MM.1S (cell line): ENCODE data around the gene LMF1.

Source experiments
- DNase-seq: peaks from one replicate; pipeline ENCODE4 v3.0.0-alpha.2; 2015
- H2AFZ ChIP-seq: fragments of 300-600 bp; sonication (generic); 2 replicates; pipeline ENCODE4 v1.6.0; 2016; ENCODE audit warnings: antibody characterized with exemption, low read length
- H3F3A ChIP-seq: fragments of 300-600 bp; sonication (generic); 2 replicates; pipeline ENCODE4 v1.6.1; 2016; ENCODE audit warnings: mild to moderate bottlenecking, antibody characterized with exemption, low read length, moderate library complexity, mixed read lengths; ENCODE audit not compliant: insufficient read depth
- H3K27ac ChIP-seq: fragments of 300-600 bp; sonication (generic); 2 replicates; pipeline ENCODE4 v1.5.1; 2016; ENCODE audit warnings: mild to moderate bottlenecking, low read length
- H3K27me3 ChIP-seq: fragments of 300-600 bp; sonication (generic); replicated peaks from 2 replicates; pipeline ENCODE4 v1.6.0; 2016; ENCODE audit warnings: low read length; ENCODE audit not compliant: insufficient read depth
- H3K36me3 ChIP-seq: fragments of 300-600 bp; sonication (generic); replicated peaks from 2 replicates; pipeline ENCODE4 v1.6.1; 2016; ENCODE audit warnings: mild to moderate bottlenecking, low read length, mixed read lengths; ENCODE audit not compliant: insufficient read depth
- H3K4me1 ChIP-seq: fragments of 300-600 bp; sonication (generic); 2 replicates; pipeline ENCODE4 v1.6.1; 2016; ENCODE audit warnings: low read length, mixed read lengths
- H3K4me2 ChIP-seq: fragments of 300-600 bp; sonication (generic); 2 replicates; pipeline ENCODE4 v1.6.0; 2016; ENCODE audit warnings: low read depth, low read length
- H3K4me3 ChIP-seq: fragments of 300-600 bp; sonication (generic); 2 replicates; pipeline ENCODE4 v1.5.1; 2016; ENCODE audit warnings: low read length, mixed read lengths
- H3K79me2 ChIP-seq: fragments of 300-600 bp; sonication (generic); 2 replicates; pipeline ENCODE4 v1.6.1; 2016; ENCODE audit warnings: mixed run types, low read length, mixed read lengths
- H3K9ac ChIP-seq: fragments of 300-600 bp; sonication (generic); 2 replicates; pipeline ENCODE4 v1.6.1; 2016; ENCODE audit warnings: low read length, mixed read lengths
- H3K9me2 ChIP-seq: fragments of 300-600 bp; sonication (generic); replicated peaks from 2 replicates; pipeline ENCODE4 v1.6.1; 2016; ENCODE audit warnings: mild to moderate bottlenecking, low read length, mixed read lengths; ENCODE audit not compliant: insufficient read depth
- H3K9me3 ChIP-seq: fragments of 300-600 bp; sonication (generic); replicated peaks from 2 replicates; pipeline ENCODE4 v1.6.1; 2016; ENCODE audit warnings: mild to moderate bottlenecking, low read length, mixed read lengths; ENCODE audit not compliant: insufficient read depth
- H4K20me1 ChIP-seq: fragments of 300-600 bp; sonication (generic); 2 replicates; pipeline ENCODE4 v1.6.1; 2016; ENCODE audit warnings: mild to moderate bottlenecking, low read length, moderate library complexity, mixed read lengths; ENCODE audit not compliant: insufficient read depth
- CTCF ChIP-seq: fragments of 300-600 bp; sonication (generic); IDR thresholded peaks from 2 replicates; pipeline ENCODE4 v1.5.1; 2016; ENCODE audit warnings: antibody characterized with exemption, low read length, mixed read lengths
- EZH2 ChIP-seq: fragments of 300-600 bp; sonication (generic); optimal IDR thresholded peaks from 2 replicates; pipeline ENCODE3; 2017; ENCODE audit warnings: low read depth, mild to moderate bottlenecking, antibody characterized with exemption, low read length, mixed read lengths
- EZH2phosphoT487 ChIP-seq: fragments of 300-600 bp; sonication (generic); IDR thresholded peaks from 2 replicates; pipeline ENCODE4 v1.6.1; 2018; ENCODE audit warnings: antibody characterized with exemption, low read length

The LMF1 gene

GRCh38 chr16:894136-894535 is 76.6 kb downstream of the LMF1 start:
- Histone ChIP-seq H3K4me2 (no peak overlapping the region), H4K20me1 (no peaks in the 10 kb centered on the region), H3K4me3 (no peak overlapping the region), H3F3A (no peaks in the 10 kb centered on the region), H3K27me3 (peaks cover 73% of the 10 kb centered on the region), H3K27ac (no peak overlapping the region), H3K79me2 (no peaks in the 10 kb centered on the region), H3K9ac (no peak overlapping the region), H3K9me3 (no peaks in the 10 kb centered on the region), H3K36me3 (no peaks in the 10 kb centered on the region), H2AFZ (no peak overlapping the region), H3K4me1 (no peaks in the 10 kb centered on the region), H3K9me2 (no peaks in the 10 kb centered on the region)
- TF ChIP-seq EZH2phosphoT487 (no peak), CTCF (no peak), EZH2 (no peak)
- DNase-seq, result no peak

- H3K27me3 ChIP-seq, result peaks cover 71% of the 10 kb centered on the region
- no peak overlapping the region for H3K4me2 ChIP-seq
- H3K79me2 ChIP-seq, result no peaks in the 10 kb centered on the region
- TF ChIP-seq EZH2phosphoT487, result no peak
- TF ChIP-seq CTCF, result no peak
- no peak for TF ChIP-seq EZH2
- no peaks in the 10 kb centered on the region for H3K36me3 ChIP-seq
- H3K9me3 ChIP-seq, result no peaks in the 10 kb centered on the region
- DNase-seq, result no peak
- H3K27ac ChIP-seq, result no peak overlapping the region
- no peaks in the 10 kb centered on the region for H3K9me2 ChIP-seq
- H3K4me3 ChIP-seq, result no peak overlapping the region
- H3F3A ChIP-seq, result no peaks in the 10 kb centered on the region
- H2AFZ ChIP-seq, result no peak overlapping the region
- no peaks in the 10 kb centered on the region for H4K20me1 ChIP-seq
- H3K9ac ChIP-seq, result no peak overlapping the region
- H3K4me1 ChIP-seq, result no peaks in the 10 kb centered on the region
Observed at GRCh38 chr16:893360-893759, 77.4 kb downstream of the LMF1 start.

GRCh38 chr16:892536-893255 is 78.1 kb downstream of the LMF1 start:
- no peaks in the 10 kb centered on the region for H3K4me1 ChIP-seq
- H3K36me3 ChIP-seq, result no peaks in the 10 kb centered on the region
- H3K9me2 ChIP-seq, result no peaks in the 10 kb centered on the region
- DNase-seq, result no peak
- no peak overlapping the region for H3K4me2 ChIP-seq
- H3K4me3 ChIP-seq, result no peak overlapping the region
- TF ChIP-seq EZH2 (no peak), CTCF (no peak), EZH2phosphoT487 (no peak)
- no peaks in the 10 kb centered on the region for H3K9me3 ChIP-seq
- H3K9ac ChIP-seq, result no peak overlapping the region
- H3K27ac ChIP-seq, result no peak overlapping the region
- H2AFZ ChIP-seq, result no peak overlapping the region
- H3K27me3 ChIP-seq, result peaks cover 71% of the 10 kb centered on the region
- H4K20me1 ChIP-seq, result no peaks in the 10 kb centered on the region
- H3F3A ChIP-seq, result no peaks in the 10 kb centered on the region
- H3K79me2 ChIP-seq, result no peaks in the 10 kb centered on the region
